NAMALWA (cell line): ENCODE measurements around the gene TMEM272.

ENCODE experiments used
- DNase-seq: peaks from one replicate; pipeline ENCODE4 v3.0.0-alpha.2; 2015; ENCODE audit warnings: low spot score

TMEM272 gene

GRCh38 chr13:51780099-51780498, 64.9 kb downstream of the TMEM272 start:
- no peak for DNase-seq

DNA sequence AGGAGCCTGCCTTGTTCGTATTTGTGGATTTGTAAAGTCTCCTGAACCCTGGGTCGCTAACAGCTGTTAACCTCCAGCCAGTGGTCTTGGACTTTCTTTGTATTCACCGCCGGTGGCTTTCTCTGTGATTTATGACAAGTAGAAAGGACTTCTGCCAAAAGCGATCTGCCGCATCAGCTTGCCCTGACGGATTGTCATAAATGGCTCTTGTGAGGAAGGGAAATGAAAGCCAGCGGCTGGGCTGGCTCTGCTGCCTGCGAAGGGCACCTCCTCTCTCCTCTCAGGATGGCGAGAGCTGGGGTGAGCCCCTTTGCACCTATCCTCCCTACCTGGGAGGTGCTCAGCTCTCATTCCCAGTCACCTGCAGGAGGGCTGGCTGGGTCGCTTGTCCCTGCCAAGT, 66.6 kb downstream of the TMEM272 start:
- DNase-seq, result no peak

DNA sequence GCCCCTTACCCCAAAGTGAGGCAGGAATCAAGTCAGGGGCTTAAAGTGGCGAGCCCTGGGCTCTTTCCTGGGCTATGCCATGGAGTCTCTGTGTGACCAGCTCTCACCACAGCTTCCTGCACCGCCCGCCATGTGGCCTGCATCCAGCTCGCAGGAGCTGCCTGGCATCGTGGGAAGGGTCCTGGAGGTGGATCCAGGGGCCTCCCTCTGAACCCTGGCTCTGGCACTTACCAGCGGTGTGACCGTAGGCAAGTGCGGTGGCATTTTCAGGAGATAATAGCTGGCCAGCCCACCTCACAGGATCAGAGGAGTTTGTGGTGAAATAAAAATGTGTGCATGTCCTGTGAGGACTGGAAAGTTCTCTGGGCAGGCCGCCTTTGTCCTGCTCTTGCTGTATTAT, 67.1 kb downstream of the TMEM272 start:
- DNase-seq, result no peak

DNA sequence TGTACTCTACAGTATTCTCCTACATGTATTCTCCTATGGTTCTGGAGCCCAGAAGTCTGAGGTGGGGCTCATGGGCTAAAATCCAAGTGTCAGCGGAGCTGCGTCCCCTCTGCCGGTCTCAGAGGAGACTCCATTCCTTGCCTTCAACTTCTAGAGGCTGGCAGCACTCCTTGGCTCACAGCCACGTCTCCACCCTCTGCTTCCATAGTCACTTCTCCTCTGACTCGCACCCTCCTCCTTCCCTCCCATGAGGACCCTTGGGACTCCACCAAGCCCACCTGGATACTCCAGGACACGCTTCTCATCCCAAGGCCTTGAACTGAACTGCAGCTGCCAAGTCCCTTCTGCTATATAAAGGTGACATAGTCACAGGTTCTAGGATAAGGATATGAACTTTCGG, 68.8 kb downstream of the TMEM272 start:
- no peak for DNase-seq

DNA sequence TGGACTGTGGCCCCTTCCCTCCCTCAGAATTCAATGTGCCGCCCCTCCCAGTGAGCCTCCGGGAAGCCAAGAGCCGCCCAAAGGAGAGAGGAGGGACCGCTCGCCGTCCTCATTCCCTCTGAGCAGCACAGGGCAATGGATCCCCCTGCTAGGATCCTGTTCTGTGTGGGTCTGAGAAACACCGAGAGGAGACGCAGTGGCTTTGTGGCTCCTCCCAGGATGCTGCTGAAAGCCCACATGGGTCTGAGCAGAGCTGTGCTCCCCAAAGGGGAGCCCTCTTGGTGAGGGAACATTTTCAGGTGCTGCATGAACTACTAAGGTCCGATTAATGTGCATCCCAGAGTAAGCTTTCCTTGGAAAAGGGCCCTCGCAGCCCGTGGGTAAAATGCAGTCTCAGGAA, 71.5 kb downstream of the TMEM272 start:
- DNase-seq, result no peak

GRCh38 chr13:51772781-51773180, 72.2 kb downstream of the TMEM272 start:
- DNase-seq, result no peak

- DNase-seq, result no peak
Measured at GRCh38 chr13:51772105-51772455, 72.9 kb downstream of the TMEM272 start.

GRCh38 chr13:51771418-51772104, 73.4 kb downstream of the TMEM272 start:
- DNase-seq, result no peak

DNA sequence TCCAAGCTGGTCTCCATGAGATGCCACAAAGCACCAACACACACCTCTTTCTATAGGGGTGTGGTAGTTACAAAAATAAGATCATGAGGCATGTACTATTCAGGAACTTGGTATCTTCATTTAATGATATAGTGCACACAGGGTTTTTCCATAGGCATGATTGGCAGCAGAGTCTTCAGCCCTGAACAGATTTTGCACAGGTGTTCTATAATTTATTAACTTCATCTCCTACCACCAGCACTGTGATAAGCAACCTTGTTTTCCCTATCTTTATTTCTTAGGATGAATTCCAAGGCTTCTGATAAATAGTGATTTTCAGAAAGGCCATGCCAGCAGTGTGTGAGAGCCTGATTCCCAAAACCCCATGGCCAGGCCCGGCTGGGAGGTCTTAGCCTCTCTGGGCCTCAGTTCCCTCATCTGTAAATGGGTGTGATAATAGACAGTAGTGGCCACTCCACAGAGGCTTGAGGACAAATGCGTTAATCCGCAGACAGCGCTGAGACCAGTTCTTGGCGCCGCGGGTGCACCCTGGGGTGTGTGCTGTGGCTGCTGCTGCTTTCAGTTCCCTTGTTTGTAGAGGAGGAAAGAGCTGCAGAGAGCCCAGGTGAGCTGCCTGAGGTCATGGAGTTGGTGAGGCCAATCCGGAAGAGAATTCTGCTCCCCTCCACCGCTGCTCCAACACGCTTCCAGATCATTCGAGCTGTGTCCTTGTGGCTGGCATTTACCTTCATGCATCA, 74.1 kb downstream of the TMEM272 start:
- no peak for DNase-seq

- DNase-seq, result no peak
Measured at GRCh38 chr13:51770160-51770559, 74.8 kb downstream of the TMEM272 start.

- no peak for DNase-seq
Measured at GRCh38 chr13:51769455-51770127, 75.4 kb downstream of the TMEM272 start.

DNA sequence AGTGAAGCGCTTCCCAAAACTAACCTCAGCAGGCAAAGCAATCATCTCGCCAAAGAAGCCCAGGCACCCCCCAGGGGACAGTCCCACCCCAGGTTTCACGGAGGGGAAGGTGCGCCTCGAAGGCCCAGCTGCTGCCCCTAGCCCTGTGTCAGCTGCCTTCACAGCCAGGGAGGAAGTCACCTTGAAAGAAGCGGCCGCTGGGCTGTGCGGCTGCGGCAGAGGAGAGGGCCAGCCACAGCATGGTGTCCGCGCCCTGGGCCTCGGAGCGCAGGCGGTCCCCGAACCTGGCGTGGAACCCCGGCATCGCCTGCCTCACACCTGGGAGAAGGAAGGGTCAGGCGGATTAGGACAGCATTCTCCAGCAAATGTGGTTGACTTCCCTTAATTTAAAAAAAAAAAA, 76.0 kb downstream of the TMEM272 start:
- no peak for DNase-seq

- DNase-seq, result no peak
Measured at GRCh38 chr13:51768378-51768921, 76.5 kb downstream of the TMEM272 start.

- DNase-seq, result peak; percentile 11
Measured at GRCh38 chr13:51767100-51767499, 77.9 kb downstream of the TMEM272 start.

GRCh38 chr13:51765142-51765515, 79.8 kb downstream of the TMEM272 start:
- DNase-seq, result no peak

- no peak for DNase-seq
Measured at GRCh38 chr13:51764184-51765141, 80.5 kb downstream of the TMEM272 start.

- DNase-seq, result no peak
Measured at GRCh38 chr13:51763486-51763885, 81.5 kb downstream of the TMEM272 start.
